Smooth muscle cell (in vitro differentiated cells): ENCODE data around the gene LASP1. TPM values are rescaled to one million over a fixed set of nuclear protein-coding genes. Genes with fewer than 3 reads are reported as not detected.

Experiments
- DNase-seq: peaks from one replicate; lab custom pipeline; 2025; ENCODE audit not compliant: unreplicated experiment; lab: John Stamatoyannopoulos, UW
- H2AFZ ChIP-seq: fragments of 200-600 bp; sonication (generic); 2 replicates; pipeline ENCODE4 v1.6.0; 2016; ENCODE audit warnings: antibody characterized with exemption, low read depth, mild to moderate bottlenecking
- H3F3A ChIP-seq: fragments of 200-600 bp; sonication (generic); 2 replicates; pipeline ENCODE4 v1.6.0; 2017; ENCODE audit warnings: antibody characterized with exemption, low read depth
- H3K27ac ChIP-seq: fragments of 200-600 bp; sonication (generic); 2 replicates; pipeline ENCODE4 v1.5.1; 2016; ENCODE audit warnings: low read depth, mild to moderate bottlenecking
- H3K27me3 ChIP-seq: fragments of 200-600 bp; sonication (generic); 2 replicates; pipeline ENCODE4 v1.6.1; 2016; ENCODE audit warnings: low read depth, mild to moderate bottlenecking
- H3K36me3 ChIP-seq: fragments of 200-600 bp; sonication (generic); 2 replicates; pipeline ENCODE4 v1.5.1; 2016; ENCODE audit warnings: low read depth
- H3K4me1 ChIP-seq: fragments of 200-600 bp; sonication (generic); 2 replicates; pipeline ENCODE4 v1.5.1; 2016; ENCODE audit warnings: low read depth
- H3K4me2 ChIP-seq: fragments of 200-600 bp; sonication (generic); 2 replicates; pipeline ENCODE4 v1.6.0; 2016; ENCODE audit warnings: mild to moderate bottlenecking
- H3K4me3 ChIP-seq: fragments of 200-600 bp; sonication (generic); 2 replicates; pipeline ENCODE4 v1.5.1; 2016; ENCODE audit warnings: mild to moderate bottlenecking
- H3K79me2 ChIP-seq: fragments of 200-600 bp; sonication (generic); 2 replicates; pipeline ENCODE4 v1.6.0; 2016; ENCODE audit warnings: low read depth, mild to moderate bottlenecking
- H3K9ac ChIP-seq: fragments of 200-600 bp; sonication (generic); 2 replicates; pipeline ENCODE4 v1.6.0; 2016; ENCODE audit warnings: low read depth
- H3K9me3 ChIP-seq: fragments of 200-600 bp; sonication (generic); replicated peaks from 2 replicates; pipeline ENCODE4 v1.5.1; 2016; ENCODE audit warnings: low read depth
- H4K20me1 ChIP-seq: fragments of 200-600 bp; sonication (generic); 2 replicates; pipeline ENCODE4 v1.6.0; 2016; ENCODE audit warnings: low read depth
- CTCF ChIP-seq: fragments of 200-600 bp; sonication (generic); IDR thresholded peaks from 2 replicates; pipeline ENCODE4 v1.5.1; 2017; ENCODE audit warnings: borderline replicate concordance, mild to moderate bottlenecking, antibody characterized with exemption; ENCODE audit not compliant: insufficient read depth, poor library complexity, severe bottlenecking
- WGBS: methylation state at CpG from one replicate; pipeline ENCODE4 v1.1.7; 2016; ENCODE audit warnings: low lambda C conversion rate; 5-methylcytosine and 5-hydroxymethylcytosine counted together
- polyA plus RNA-seq: library from polyadenylated mRNA; unstranded; fragments of >200 nt; fragmentation: Nextera tagmentation; extraction: Ambion mirVana; gene quantifications from 2 replicates; pipeline ENCODE4 v1.2.1, GENCODE V29; 2016
- total RNA-seq: library from RNA; depleted of rRNA; stranded (reverse); fragments of >200 nt; gene quantifications from 2 replicates; pipeline ENCODE4 v1.2.3, GENCODE V29; 2014

Gene LASP1
- total and polyA plus RNA-seq, 2 experiments from 2014 or later = 130 to 133 TPM

GRCh38 chr17:38900978-38901656, 31.3 kb downstream of the LASP1 start:
- Histone ChIP-seq H3K36me3 (peaks cover 8% of the 10 kb centered on the region), H3K27ac (peak overlapping the region; percentile 83), H4K20me1 (peaks cover 100% of the 10 kb centered on the region), H3F3A (peaks cover 31% of the 10 kb centered on the region), H3K9me3 (no peaks in the 10 kb centered on the region), H3K4me1 (peaks cover 27% of the 10 kb centered on the region), H3K27me3 (no peaks in the 10 kb centered on the region), H2AFZ (no peak overlapping the region), H3K9ac (no peak overlapping the region), H3K79me2 (peaks cover 44% of the 10 kb centered on the region), H3K4me3 (no peak overlapping the region), H3K4me2 (peak overlapping the region; percentile 66)
- WGBS = 11% methylated on average over 10 of the region's 10 CpGs
- no peak for TF ChIP-seq CTCF
- peak; percentile 26 for DNase-seq

GRCh38 chr17:38903404-38903803, 33.5 kb downstream of the LASP1 start:
- H3K27ac ChIP-seq = no peak overlapping the region
- no peaks in the 10 kb centered on the region for H3K9me3 ChIP-seq
- peaks cover 8% of the 10 kb centered on the region for H3K36me3 ChIP-seq
- H2AFZ ChIP-seq = no peak overlapping the region
- peaks cover 100% of the 10 kb centered on the region for H4K20me1 ChIP-seq
- no peak for DNase-seq
- no peaks in the 10 kb centered on the region for H3K27me3 ChIP-seq
- H3K4me1 ChIP-seq = peaks cover 12% of the 10 kb centered on the region
- no peak for TF ChIP-seq CTCF
- no peak overlapping the region for H3K9ac ChIP-seq
- H3F3A ChIP-seq = peaks cover 14% of the 10 kb centered on the region
- 99% methylated on average over 6 of the region's 6 CpGs for WGBS
- H3K4me3 ChIP-seq = no peak overlapping the region
- H3K79me2 ChIP-seq = peaks cover 66% of the 10 kb centered on the region
- no peak overlapping the region for H3K4me2 ChIP-seq

- no peak for TF ChIP-seq CTCF
- H3K4me1 ChIP-seq = peaks cover 12% of the 10 kb centered on the region
- H3K4me2 ChIP-seq = no peak overlapping the region
- H4K20me1 ChIP-seq = peaks cover 100% of the 10 kb centered on the region
- no peak overlapping the region for H3K9ac ChIP-seq
- peaks cover 8% of the 10 kb centered on the region for H3K36me3 ChIP-seq
- 100% methylated on average over 3 of the region's 3 CpGs for WGBS
- H3F3A ChIP-seq = peaks cover under 1% of the 10 kb centered on the region
- H2AFZ ChIP-seq = no peak overlapping the region
- H3K79me2 ChIP-seq = peaks cover 76% of the 10 kb centered on the region
- no peak overlapping the region for H3K27ac ChIP-seq
- H3K4me3 ChIP-seq = no peak overlapping the region
- DNase-seq = no peak
- no peaks in the 10 kb centered on the region for H3K27me3 ChIP-seq
- H3K9me3 ChIP-seq = no peaks in the 10 kb centered on the region
Observed at GRCh38 chr17:38904892-38905291, 35.0 kb downstream of the LASP1 start.

- TF ChIP-seq CTCF = no peak
- no peak overlapping the region for H3K27ac ChIP-seq
- H3K36me3 ChIP-seq = peaks cover 8% of the 10 kb centered on the region
- no peak overlapping the region for H2AFZ ChIP-seq
- H3K9me3 ChIP-seq = no peaks in the 10 kb centered on the region
- peaks cover 100% of the 10 kb centered on the region for H4K20me1 ChIP-seq
- DNase-seq = no peak
- WGBS = 98% methylated on average over 10 of the region's 10 CpGs
- peaks cover 10% of the 10 kb centered on the region for H3K4me1 ChIP-seq
- H3K27me3 ChIP-seq = no peaks in the 10 kb centered on the region
- H3K9ac ChIP-seq = no peak overlapping the region
- no peak overlapping the region for H3K4me3 ChIP-seq
- no peaks in the 10 kb centered on the region for H3F3A ChIP-seq
- no peak overlapping the region for H3K4me2 ChIP-seq
- H3K79me2 ChIP-seq = peaks cover 81% of the 10 kb centered on the region
Observed at GRCh38 chr17:38905375-38905774, 35.5 kb downstream of the LASP1 start.
